Measurements from ENCODE around the gene EGFR. TPM values are rescaled to one million over a fixed set of nuclear protein-coding genes. Genes with fewer than 3 reads are reported as not detected.
"Not testable (repeated sequence)": the region's sequence is repeated elsewhere in the genome, so short reads cannot be mapped to it uniquely, and the experiment has no call there.

EGFR gene
- total RNA-seq, 1 donor from 2014 or later: 78.3 TPM

GRCh38 chr7:55165176-55165861 lies 146.5 kb downstream of the EGFR start:
- peaks cover 59% of the 10 kb centered on the region for H3K36me3 ChIP-seq
- no peak overlapping the region for H3K4me3 ChIP-seq
- H3K27ac ChIP-seq: no peak overlapping the region
- ATAC-seq: no peak
- H3K9me3 ChIP-seq: no peaks in the 10 kb centered on the region
- TF ChIP-seq CTCF (IDR thresholded peaks at IDR 0.05): no peak
- H3K4me1 ChIP-seq: no peaks in the 10 kb centered on the region
- no peak for DNase-seq
- intact Hi-C loops (cut with DNase I): no loop called here
- H3K27me3 ChIP-seq: no peaks in the 10 kb centered on the region

GRCh38 chr7:55167296-55167695 lies 148.5 kb downstream of the EGFR start:
- H3K9me3 ChIP-seq; H3K4me3 ChIP-seq; H3K27me3 ChIP-seq; intact Hi-C loops (cut with DNase I); DNase-seq; ATAC-seq; H3K27ac ChIP-seq; H3K4me1 ChIP-seq: not testable (repeated sequence)
- H3K36me3 ChIP-seq: peaks cover 60% of the 10 kb centered on the region

GRCh38 chr7:55170335-55171069 lies 151.7 kb downstream of the EGFR start:
- Histone ChIP-seq H3K9me3 (no peaks in the 10 kb centered on the region), H3K27ac (no peak overlapping the region), H3K4me3 (no peak overlapping the region), H3K36me3 (peaks cover 84% of the 10 kb centered on the region), H3K4me1 (no peaks in the 10 kb centered on the region), H3K27me3 (no peaks in the 10 kb centered on the region)
- intact Hi-C loops (cut with DNase I): no loop called here
- ATAC-seq (no peak), DNase-seq (no peak)
- no peak for TF ChIP-seq CTCF (IDR thresholded peaks at IDR 0.05)

GRCh38 chr7:55171157-55171556 lies 152.3 kb downstream of the EGFR start:
- TF ChIP-seq CTCF (IDR thresholded peaks at IDR 0.05): no peak
- no peaks in the 10 kb centered on the region for H3K27me3 ChIP-seq
- H3K36me3 ChIP-seq: peaks cover 78% of the 10 kb centered on the region
- no peaks in the 10 kb centered on the region for H3K9me3 ChIP-seq
- no peak overlapping the region for H3K27ac ChIP-seq
- ATAC-seq (no peak), DNase-seq (no peak)
- H3K4me1 ChIP-seq: no peaks in the 10 kb centered on the region
- intact Hi-C loops (cut with DNase I): no loop called here
- H3K4me3 ChIP-seq: no peak overlapping the region

- no peak for DNase-seq
- peaks cover 76% of the 10 kb centered on the region for H3K36me3 ChIP-seq
- intact Hi-C loops (cut with DNase I): no loop called here
- TF ChIP-seq CTCF (IDR thresholded peaks at IDR 0.05): no peak
- no peak overlapping the region for H3K4me3 ChIP-seq
- no peak for ATAC-seq
- no peaks in the 10 kb centered on the region for H3K4me1 ChIP-seq
- H3K27me3 ChIP-seq: no peaks in the 10 kb centered on the region
- H3K9me3 ChIP-seq: no peaks in the 10 kb centered on the region
- no peak overlapping the region for H3K27ac ChIP-seq
These were observed 153.3 kb downstream of the EGFR start for GRCh38 chr7:55172161-55172560.

- H3K27ac ChIP-seq: no peak overlapping the region
- H3K27me3 ChIP-seq: no peaks in the 10 kb centered on the region
- no peaks in the 10 kb centered on the region for H3K9me3 ChIP-seq
- intact Hi-C loops (cut with DNase I): no loop called here
- H3K4me1 ChIP-seq: no peaks in the 10 kb centered on the region
- H3K4me3 ChIP-seq: no peak overlapping the region
- peaks cover 73% of the 10 kb centered on the region for H3K36me3 ChIP-seq
- DNase-seq: peak; percentile 54
- TF ChIP-seq CTCF (IDR thresholded peaks at IDR 0.05): no peak
- ATAC-seq: no peak
These were observed 154.2 kb downstream of the EGFR start for GRCh38 chr7:55172881-55173609.
